ENCODE measurements around the gene NOCT.
"Not testable (repeated sequence)": the region's sequence is repeated elsewhere in the genome, so short reads cannot be mapped to it uniquely, and the experiment has no call there.

The NOCT gene

DNA sequence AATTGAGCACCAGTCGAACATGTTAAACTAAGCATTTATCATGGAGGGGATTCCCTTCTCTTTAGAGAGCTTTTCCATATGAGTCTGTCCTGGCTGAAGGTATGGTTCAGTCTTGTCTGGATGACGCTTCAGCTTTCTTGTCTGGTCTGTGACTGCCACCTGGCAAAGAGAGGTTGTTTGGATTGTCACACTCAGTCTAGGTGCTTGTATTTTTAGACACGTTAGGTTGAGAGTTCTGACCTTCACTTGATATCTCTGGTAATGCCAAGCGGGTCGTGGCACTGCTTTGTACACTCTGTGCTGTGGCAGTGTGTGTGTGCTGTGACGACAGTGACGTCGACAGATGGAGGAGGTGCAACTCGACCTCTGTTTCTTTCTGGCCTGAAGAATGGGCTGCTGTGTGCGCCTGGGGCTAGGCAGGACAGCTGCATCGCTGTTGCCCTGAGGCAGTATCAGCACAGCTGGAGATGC is 12.6 kb downstream of the NOCT start:
- DNase-seq (ENCODE audit: low read depth): no peak
- H3K4me3 ChIP-seq (ENCODE audit: control insufficient read depth, low read depth, low read length): no peak overlapping the region
- TF ChIP-seq, protein P1, sequence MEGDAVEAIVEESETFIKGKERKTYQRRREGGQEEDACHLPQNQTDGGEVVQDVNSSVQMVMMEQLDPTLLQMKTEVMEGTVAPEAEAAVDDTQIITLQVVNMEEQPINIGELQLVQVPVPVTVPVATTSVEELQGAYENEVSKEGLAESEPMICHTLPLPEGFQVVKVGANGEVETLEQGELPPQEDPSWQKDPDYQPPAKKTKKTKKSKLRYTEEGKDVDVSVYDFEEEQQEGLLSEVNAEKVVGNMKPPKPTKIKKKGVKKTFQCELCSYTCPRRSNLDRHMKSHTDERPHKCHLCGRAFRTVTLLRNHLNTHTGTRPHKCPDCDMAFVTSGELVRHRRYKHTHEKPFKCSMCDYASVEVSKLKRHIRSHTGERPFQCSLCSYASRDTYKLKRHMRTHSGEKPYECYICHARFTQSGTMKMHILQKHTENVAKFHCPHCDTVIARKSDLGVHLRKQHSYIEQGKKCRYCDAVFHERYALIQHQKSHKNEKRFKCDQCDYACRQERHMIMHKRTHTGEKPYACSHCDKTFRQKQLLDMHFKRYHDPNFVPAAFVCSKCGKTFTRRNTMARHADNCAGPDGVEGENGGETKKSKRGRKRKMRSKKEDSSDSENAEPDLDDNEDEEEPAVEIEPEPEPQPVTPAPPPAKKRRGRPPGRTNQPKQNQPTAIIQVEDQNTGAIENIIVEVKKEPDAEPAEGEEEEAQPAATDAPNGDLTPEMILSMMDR (IDR thresholded peaks at IDR 0.05; ENCODE audit: control insufficient read depth, insufficient read depth, low read depth, low read length, missing control alignments): no peak

DNA sequence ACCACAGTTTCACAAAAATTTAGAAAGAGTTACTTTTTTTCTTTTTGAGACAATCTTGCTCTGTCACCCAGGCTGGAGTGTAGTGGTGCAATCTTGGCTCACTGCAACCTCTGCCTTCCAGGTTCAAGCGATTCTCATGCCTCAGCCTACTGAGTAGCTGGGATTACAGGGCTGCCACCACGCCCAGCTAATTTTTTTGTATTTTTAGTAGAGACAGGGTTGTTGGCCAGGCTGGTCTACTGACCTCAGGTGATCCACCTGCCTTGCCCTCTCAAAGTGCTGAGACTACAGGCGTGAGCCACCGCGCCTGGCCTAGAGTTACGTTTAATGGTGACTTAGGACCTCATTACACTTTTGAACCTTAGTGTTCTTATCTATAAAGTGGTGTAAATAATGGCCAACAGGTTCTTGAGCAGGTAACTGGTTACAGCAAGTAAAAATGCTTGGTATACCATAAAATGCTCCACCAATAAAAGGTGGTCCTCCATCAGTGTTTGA is 14.3 kb downstream of the NOCT start:
- DNase-seq (ENCODE audit: low read depth): not testable (repeated sequence)

DNA sequence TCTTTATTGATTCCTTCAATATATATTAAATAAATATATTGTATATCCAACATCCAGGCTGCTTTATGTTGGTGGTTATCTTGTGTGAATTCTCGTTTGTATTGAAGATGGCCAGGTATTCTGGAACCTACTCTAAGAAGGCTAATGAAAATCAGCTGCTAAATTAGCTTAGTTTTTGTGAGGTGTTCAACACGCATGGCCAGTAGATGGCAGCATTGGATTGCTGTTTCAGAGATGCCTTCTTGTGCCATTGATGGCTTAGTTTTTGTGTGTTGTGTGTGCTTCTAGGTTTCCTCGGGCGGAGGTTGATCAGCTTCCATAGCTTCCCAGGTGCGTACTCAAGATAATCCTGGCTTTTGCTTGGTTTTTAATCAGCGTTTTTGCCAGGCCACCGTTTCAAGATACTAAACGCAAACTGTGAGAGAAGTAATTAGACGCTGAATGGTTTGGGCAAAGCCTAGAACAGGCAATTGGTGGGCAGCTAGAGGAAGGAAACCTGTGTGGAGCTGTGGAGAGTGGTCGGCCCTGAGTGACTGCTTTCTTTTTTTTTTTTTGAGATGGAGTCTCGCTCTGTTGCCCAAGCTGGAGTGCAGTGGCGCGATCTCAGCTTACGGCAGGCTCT is 15.1 kb downstream of the NOCT start:
- TF ChIP-seq, protein P1 (IDR thresholded peaks at IDR 0.05; ENCODE audit: control insufficient read depth, insufficient read depth, low read depth, low read length, missing control alignments): peak; percentile 81
- H3K4me3 ChIP-seq (ENCODE audit: control insufficient read depth, low read depth, low read length): no peak overlapping the region
- DNase-seq (ENCODE audit: low read depth): peak; percentile 52

More for the DNA sequence above, 14.3 kb downstream of the NOCT start:
- not testable (repeated sequence) for H3K4me3 ChIP-seq (ENCODE audit: control insufficient read depth, low read depth, low read length)

DNA sequence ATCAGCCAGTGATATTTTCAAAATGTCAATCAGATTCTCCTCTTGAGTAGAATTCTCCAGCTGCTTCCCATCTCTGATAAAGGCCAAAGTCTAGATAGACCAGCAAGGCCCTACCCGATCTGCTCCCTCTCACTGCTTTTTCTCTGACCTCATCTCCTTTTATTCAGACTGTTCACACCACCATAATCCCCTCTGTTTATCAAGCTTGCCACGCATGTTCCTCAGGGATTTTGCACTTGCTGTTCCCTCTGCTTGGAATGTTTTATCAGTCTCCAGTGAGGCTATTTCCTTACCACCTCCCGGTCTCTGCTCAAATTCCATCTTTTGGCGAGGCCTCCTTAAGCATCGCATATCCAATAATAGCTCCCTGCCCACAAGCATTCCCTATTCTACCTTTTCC is 20.1 kb downstream of the NOCT start:
- TF ChIP-seq, protein P1 (IDR thresholded peaks at IDR 0.05; ENCODE audit: control insufficient read depth, insufficient read depth, low read depth, low read length, missing control alignments): no peak
- no peak overlapping the region for H3K4me3 ChIP-seq (ENCODE audit: control insufficient read depth, low read depth, low read length)
- no peak for DNase-seq (ENCODE audit: low read depth)

DNA sequence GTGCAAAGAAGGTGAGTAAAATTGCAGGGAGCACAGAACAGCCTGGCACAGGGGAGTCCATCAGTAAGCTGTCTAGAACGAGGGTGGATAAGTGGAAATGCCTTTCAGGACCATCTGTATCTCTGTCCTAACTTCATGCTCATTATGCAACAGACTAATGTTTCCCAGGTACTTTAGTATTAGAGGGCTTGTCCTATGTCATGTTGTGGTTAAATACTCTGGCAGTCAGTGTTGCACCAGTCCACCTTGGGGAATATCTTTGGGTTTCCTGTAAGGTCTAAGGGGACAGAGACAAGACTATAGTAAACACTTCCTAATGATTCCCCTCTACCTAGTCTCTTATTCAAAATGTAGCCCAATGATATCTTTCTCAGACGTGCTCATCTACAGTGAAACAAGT is 21.3 kb downstream of the NOCT start:
- no peak overlapping the region for H3K4me3 ChIP-seq (ENCODE audit: control insufficient read depth, low read depth, low read length)
- DNase-seq (ENCODE audit: low read depth): no peak
- TF ChIP-seq, protein P1 (IDR thresholded peaks at IDR 0.05; ENCODE audit: control insufficient read depth, insufficient read depth, low read depth, low read length, missing control alignments): no peak

DNA sequence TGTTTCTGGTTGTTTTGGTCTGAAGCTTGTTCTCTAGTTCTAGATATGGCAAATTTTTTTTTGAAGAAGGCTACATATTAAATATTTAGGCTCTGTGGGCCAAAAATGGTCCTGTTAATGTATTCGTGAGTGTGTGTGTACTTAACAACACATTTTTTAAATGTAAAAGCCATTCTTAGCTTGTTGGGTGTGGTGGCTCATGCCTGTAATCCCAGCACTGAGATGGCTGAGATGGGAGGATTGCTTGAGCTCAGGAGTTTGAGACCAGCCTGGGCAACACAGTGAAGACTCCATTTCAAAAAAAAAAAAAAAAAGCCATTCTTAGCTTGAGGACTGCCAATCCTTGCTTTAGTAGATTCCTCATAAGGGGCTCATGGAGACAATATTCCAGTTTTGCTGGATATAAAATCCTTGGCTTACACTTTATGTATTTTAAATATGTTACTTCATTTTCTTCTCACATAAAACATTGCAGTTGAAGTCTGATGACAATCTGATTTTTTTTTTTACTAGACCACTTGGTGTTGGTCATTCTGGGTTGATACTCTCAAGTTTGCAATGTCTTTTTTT is 23.4 kb downstream of the NOCT start:
- DNase-seq (ENCODE audit: low read depth): no peak
- TF ChIP-seq, protein P1 (IDR thresholded peaks at IDR 0.05; ENCODE audit: control insufficient read depth, insufficient read depth, low read depth, low read length, missing control alignments): no peak
- H3K4me3 ChIP-seq (ENCODE audit: control insufficient read depth, low read depth, low read length): no peak overlapping the region

DNA sequence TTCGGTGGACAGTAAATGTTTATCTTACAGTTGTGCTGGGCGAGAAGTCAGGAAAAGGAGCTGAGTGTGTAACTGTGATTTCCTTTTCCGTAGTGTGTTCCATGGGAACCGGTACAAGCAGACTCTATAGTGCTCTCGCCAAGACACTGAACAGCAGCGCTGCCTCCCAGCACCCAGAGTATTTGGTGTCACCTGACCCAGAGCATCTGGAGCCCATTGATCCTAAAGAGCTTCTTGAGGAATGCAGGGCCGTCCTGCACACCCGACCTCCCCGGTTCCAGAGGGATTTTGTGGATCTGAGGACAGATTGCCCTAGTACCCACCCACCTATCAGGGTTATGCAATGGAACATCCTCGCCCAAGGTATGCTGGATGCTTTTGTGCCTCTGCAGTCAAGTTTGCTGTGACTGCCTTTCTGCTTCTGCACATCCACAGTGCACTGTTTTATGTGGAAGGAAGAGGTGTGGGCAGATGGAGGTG is 27.4 kb downstream of the NOCT start:
- H3K4me3 ChIP-seq (ENCODE audit: control insufficient read depth, low read depth, low read length): no peak overlapping the region
- TF ChIP-seq, protein P1 (IDR thresholded peaks at IDR 0.05; ENCODE audit: control insufficient read depth, insufficient read depth, low read depth, low read length, missing control alignments): no peak
- no peak for DNase-seq (ENCODE audit: low read depth)
